Stomach (tissue), 9 donors: ENCODE data around the gene CADM4. TPM values are rescaled to one million over a fixed set of nuclear protein-coding genes. Genes with fewer than 3 reads are reported as not detected.
"Not testable (repeated sequence)": the region's sequence is repeated elsewhere in the genome, so short reads cannot be mapped to it uniquely, and the experiment has no call there.

Experiments used
- DNase-seq, 2 donors: peaks; one replicate each; pipeline versions ENCODE4 v3.0.0 to v3.0.0-alpha.2; 2013 to 2019
- H3K27ac ChIP-seq, 5 donors: fragments of 200-600 bp in 4 of 5; sonication (generic) in 4 of 5; one replicate each; pipeline ENCODE4 v1.5.1; 2013 to 2019; ENCODE audit warnings: mild to moderate bottlenecking in 1 of 5, moderate library complexity in 1 of 5
- H3K27me3 ChIP-seq, 3 donors: fragments of 200-600 bp; sonication (generic); one replicate each; pipeline ENCODE4 v1.5.1; 2017 to 2019; ENCODE audit warnings: mixed run types in 1 of 3
- H3K36me3 ChIP-seq, 4 donors: fragments of 200-600 bp; sonication (generic); 1 replicate in 3 of 4; 2 replicates in 1 of 4; pipeline ENCODE4 v1.5.1; 2016 to 2019
- H3K4me1 ChIP-seq, 4 donors: fragments of 200-600 bp; sonication (generic); one replicate each; pipeline ENCODE4 v1.5.1; 2016 to 2019
- H3K4me3 ChIP-seq, 4 donors: fragments of 200-600 bp; sonication (generic) in 3 of 4; one replicate each; pipeline ENCODE4 v1.5.1; 2016 to 2019; ENCODE audit warnings: mild to moderate bottlenecking in 1 of 4
- H3K9me3 ChIP-seq, 4 donors: fragments of 200-600 bp; sonication (generic); one replicate each; pipeline ENCODE4 v1.5.1; 2016 to 2019
- CTCF ChIP-seq, 7 experiments: fragments of 450-650 bp in 4 of 7; fragments of 200-600 bp in 3 of 7; sonication (generic) in 3 of 7; IDR thresholded peaks; one replicate each; pipeline ENCODE4 v1.5.1; 2016 to 2019; ENCODE audit warnings: antibody characterized with exemption in 7 of 7, control low read depth in 2 of 7, mild to moderate bottlenecking in 1 of 7
- EP300 ChIP-seq: sonication (generic); formaldehyde crosslinking; IDR thresholded peaks from one replicate; pipeline ENCODE4 v1.6.1; 2017; ENCODE audit warnings: antibody characterized with exemption
- POLR2A ChIP-seq, 4 donors: fragments of 450-650 bp; IDR thresholded peaks; one replicate each; pipeline ENCODE4 v1.6.1; 2016; ENCODE audit warnings: antibody characterized with exemption in 4 of 4, control low read depth in 2 of 4, mild to moderate bottlenecking in 1 of 4, moderate library complexity in 1 of 4
- POLR2AphosphoS5 ChIP-seq, 3 donors: sonication (generic); formaldehyde crosslinking; IDR thresholded peaks; one replicate each; pipeline ENCODE4 v1.6.1; 2016; ENCODE audit warnings: antibody characterized with exemption in 3 of 3
- whole genome bisulfite sequencing, 5 donors: extraction: QIAGEN DNeasy Blood & Tissue Kit in 3 of 5; methylation state at CpG; one replicate each; pipeline versions ENCODE4 v1.1.5 to v1.1.7; 2013 to 2018; 5-methylcytosine and 5-hydroxymethylcytosine counted together
- intact Hi-C: fragments of 100-400 bp; cut with DNase I; formaldehyde crosslinking; loops from one replicate; pipeline ENCODE4 v1.15.1; 2023; ENCODE audit warnings: low total_unique reads
- polyA plus RNA-seq, 3 donors: library from polyadenylated mRNA; stranded (reverse); fragments of 200-250 nt; gene quantifications; one replicate each; pipeline ENCODE4 v1.2.3, GENCODE V29; 2013
- total RNA-seq, 5 donors: library from RNA; depleted of rRNA; stranded (reverse); fragments of >200 nt; gene quantifications; one replicate each; pipeline versions ENCODE4 v1.1.0 to v1.2.3, GENCODE V29; 2014 to 2016
- donor health status: healthy with polysubstance abuse.
- donor health status: Bipolar disorder and iron deficiency.
- donor health status: healthy.

The CADM4 gene
- total and polyA plus RNA-seq, 8 donors = 4.9 to 14.2 (median 6.2) TPM; not detected in 1

DNA sequence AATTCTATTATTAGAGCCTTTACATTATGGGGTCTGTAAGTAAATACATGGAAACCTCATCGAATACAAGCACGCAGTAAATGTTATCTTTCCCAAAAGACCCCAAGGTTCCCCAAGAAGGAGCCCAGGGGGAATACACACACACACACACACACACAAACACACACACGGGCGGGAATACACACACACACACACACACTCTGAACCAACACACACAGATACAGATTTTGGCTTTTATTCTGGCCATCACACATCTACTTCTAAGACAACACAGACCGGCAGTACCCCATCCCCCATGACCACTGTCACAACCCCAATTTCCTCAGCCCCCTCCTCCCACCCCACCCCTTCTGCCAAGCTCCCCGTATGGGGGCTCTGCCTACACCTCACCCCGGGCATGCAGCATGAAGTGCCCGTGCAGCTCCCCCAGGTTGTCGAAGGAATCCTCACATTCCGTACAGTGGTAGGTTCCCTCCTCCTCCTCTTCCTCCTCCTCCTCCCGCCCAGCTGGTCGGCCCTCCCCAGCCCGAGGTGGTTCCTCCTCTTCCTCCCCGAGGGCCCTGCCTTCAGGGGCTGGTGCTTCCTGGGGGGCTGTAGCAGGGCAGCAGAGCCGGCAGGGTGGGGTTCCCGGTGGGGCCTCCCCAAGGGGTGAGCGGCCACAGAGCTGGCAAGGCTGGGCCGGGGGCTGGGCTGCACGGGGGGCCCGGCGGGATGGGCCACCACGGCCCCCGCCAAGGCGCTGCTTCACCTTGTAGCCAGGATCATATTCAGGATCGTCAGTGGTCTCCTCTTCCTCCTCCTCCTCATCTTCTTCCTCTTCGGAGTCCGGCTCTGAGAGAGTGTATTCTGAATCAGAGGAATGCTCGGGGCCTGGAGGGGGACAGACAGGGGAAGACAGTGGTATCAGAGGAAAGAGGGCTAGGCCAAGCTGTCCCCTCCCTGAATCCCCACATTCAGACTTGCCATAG is 32.1 kb downstream of the CADM4 start:
- Histone ChIP-seq H3K4me3 (no peak overlapping the region), H3K27ac (no peak overlapping the region), H3K4me1 (peaks cover 0 to 5% (median 0%) of the 10 kb centered on the region in 4 donors), H3K36me3 (peaks cover 17 to 53% (median 43%) of the 10 kb centered on the region in 4 donors), H3K27me3 (no peaks in the 10 kb centered on the region), H3K9me3 (no peaks in the 10 kb centered on the region)
- DNase-seq = no peak
- 55 to 90% (median 80%) methylated on average over 22 to 28 of the region's 28 CpGs for WGBS, 5 donors
- intact Hi-C loops = no loop called here
- TF ChIP-seq POLR2A (IDR thresholded peaks at IDR 0.05) = no peak
- no peak for TF ChIP-seq CTCF (IDR thresholded peaks at IDR 0.05)
- no peak for TF ChIP-seq POLR2AphosphoS5 (IDR thresholded peaks at IDR 0.05)
- TF ChIP-seq EP300 = no peak

- 76 to 90% (median 86%) methylated on average over 7 of the region's 7 CpGs for WGBS, 5 donors
- Histone ChIP-seq H3K4me1 (peaks cover 0 to 5% (median 0%) of the 10 kb centered on the region in 4 donors), H3K4me3 (no peak overlapping the region), H3K27ac (no peak overlapping the region), H3K9me3 (no peaks in the 10 kb centered on the region), H3K27me3 (no peaks in the 10 kb centered on the region), H3K36me3 (peaks cover 11 to 53% (median 43%) of the 10 kb centered on the region in 4 donors)
- TF ChIP-seq POLR2AphosphoS5 (IDR thresholded peaks at IDR 0.05) (no peak), EP300 (no peak), POLR2A (IDR thresholded peaks at IDR 0.05) (no peak), CTCF (IDR thresholded peaks at IDR 0.05) (no peak)
- no peak for DNase-seq
- intact Hi-C loops = no loop called here
These were observed 33.0 kb downstream of the CADM4 start for GRCh38 chr19:43606569-43607229.

GRCh38 chr19:43605875-43606568 is 33.6 kb downstream of the CADM4 start:
- Histone ChIP-seq H3K9me3 (no peaks in the 10 kb centered on the region), H3K27me3 (no peaks in the 10 kb centered on the region), H3K36me3 (peaks cover 10 to 55% (median 45%) of the 10 kb centered on the region in 4 donors), H3K27ac (no peak overlapping the region), H3K4me3 (no peak overlapping the region), H3K4me1 (peaks cover 0 to 5% (median 0%) of the 10 kb centered on the region in 4 donors)
- TF ChIP-seq CTCF (IDR thresholded peaks at IDR 0.05) = no peak
- no peak for TF ChIP-seq EP300
- TF ChIP-seq POLR2A (IDR thresholded peaks at IDR 0.05) = no peak
- TF ChIP-seq POLR2AphosphoS5 (IDR thresholded peaks at IDR 0.05) = no peak
- no peak for DNase-seq
- intact Hi-C loops = no loop called here
- 69 to 82% (median 73%) methylated on average over 7 of the region's 7 CpGs for WGBS, 5 donors

DNA sequence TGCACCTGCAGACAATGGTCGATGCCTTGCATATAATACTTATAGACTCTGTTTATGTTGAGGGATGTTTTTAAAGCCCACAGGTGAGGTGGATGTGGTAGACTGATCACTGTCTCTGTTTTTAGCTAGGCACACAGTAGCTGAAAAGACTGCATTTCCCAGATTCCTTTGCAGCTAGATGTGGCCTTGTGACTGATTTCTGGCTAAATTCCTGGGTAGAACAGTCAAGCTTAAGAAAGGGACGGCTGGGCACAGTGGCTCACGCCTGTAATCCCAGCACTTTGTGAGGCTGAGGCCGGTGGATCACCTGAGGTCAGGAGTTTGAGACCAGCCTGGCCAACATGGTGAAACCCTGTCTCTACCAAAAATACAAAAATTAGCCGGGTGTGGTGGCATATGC is 39.3 kb downstream of the CADM4 start:
- H3K4me1 ChIP-seq = peaks cover 16 to 31% (median 27%) of the 10 kb centered on the region in 4 donors
- DNase-seq, intact Hi-C loops, H3K4me3 ChIP-seq, H3K27ac ChIP-seq, H3K9me3 ChIP-seq, H3K27me3 ChIP-seq: not testable (repeated sequence)
- WGBS, 5 donors = 64 to 71% (median 69%) methylated on average over 3 to 5 of the region's 5 CpGs
- peaks cover 13 to 56% (median 50%) of the 10 kb centered on the region in 4 donors for H3K36me3 ChIP-seq
